Medulla oblongata (tissue), 1 donor: ENCODE data around the gene DCAF4.
"Not testable (repeated sequence)": the region's sequence is repeated elsewhere in the genome, so short reads cannot be mapped to it uniquely, and the experiment has no call there.

Experiments used
- DNase-seq: peaks from one replicate; pipeline ENCODE4 v3.0.0-alpha.2; 2015; ENCODE audit errors: extremely low spot score

Gene DCAF4

GRCh38 chr14:72932893-72933292, 6.6 kb downstream of the DCAF4 start:
- DNase-seq: no peak

- DNase-seq: no peak
Observed at GRCh38 chr14:72939630-72940029, 13.4 kb downstream of the DCAF4 start.

- DNase-seq: peak; percentile 57
Observed at GRCh38 chr14:72941286-72941985, 15.2 kb downstream of the DCAF4 start.

GRCh38 chr14:72942934-72943333, 16.7 kb downstream of the DCAF4 start:
- DNase-seq: no peak

- DNase-seq: no peak
Observed at GRCh38 chr14:72943876-72944430, 17.7 kb downstream of the DCAF4 start.

- DNase-seq: no peak
Observed at GRCh38 chr14:72945356-72946027, 19.2 kb downstream of the DCAF4 start.

- DNase-seq: no peak
Observed at GRCh38 chr14:72946491-72946890, 20.2 kb downstream of the DCAF4 start.

- DNase-seq: no peak
Observed at GRCh38 chr14:72947366-72948160, 21.3 kb downstream of the DCAF4 start.

- DNase-seq: peak; percentile 74
Observed at GRCh38 chr14:72948481-72949138, 22.3 kb downstream of the DCAF4 start.

- no peak for DNase-seq
Observed at GRCh38 chr14:72952171-72952570, 25.9 kb downstream of the DCAF4 start.

- not testable (repeated sequence) for DNase-seq
Observed at GRCh38 chr14:72956741-72957140, 30.5 kb downstream of the DCAF4 start.

- DNase-seq: no peak
Observed at GRCh38 chr14:72957213-72957612, 30.9 kb downstream of the DCAF4 start.

- no peak for DNase-seq
Observed at GRCh38 chr14:72958548-72958947, 32.3 kb downstream of the DCAF4 start.

GRCh38 chr14:72961016-72961415, 34.8 kb downstream of the DCAF4 start:
- not testable (repeated sequence) for DNase-seq

- no peak for DNase-seq
Observed at GRCh38 chr14:72961579-72962335, 35.5 kb downstream of the DCAF4 start.

- DNase-seq: not testable (repeated sequence)
Observed at GRCh38 chr14:72962336-72962754, 36.1 kb downstream of the DCAF4 start.

GRCh38 chr14:72962829-72963312, 36.6 kb downstream of the DCAF4 start:
- no peak for DNase-seq

- DNase-seq: no peak
Observed at GRCh38 chr14:72965249-72965648, 39.0 kb downstream of the DCAF4 start.

- no peak for DNase-seq
Observed at GRCh38 chr14:72966038-72966437, 39.8 kb downstream of the DCAF4 start.

GRCh38 chr14:72968316-72968715, 42.1 kb downstream of the DCAF4 start:
- DNase-seq: no peak
